Skeletal muscle tissue (tissue), 4 donors: ENCODE measurements around the gene ERF. TPM values are rescaled to one million over a fixed set of nuclear protein-coding genes. Genes with fewer than 3 reads are reported as not detected.

Experiments
- H3K27ac ChIP-seq: one replicate; pipeline ENCODE4 v1.7.0; 2013; ENCODE audit warnings: mild to moderate bottlenecking, low read depth, low read length, inconsistent platforms
- H3K27me3 ChIP-seq, 3 donors: one replicate each; pipeline ENCODE4 v1.7.0; 2013; ENCODE audit warnings: low read length in 3 of 3; ENCODE audit not compliant: control insufficient read depth in 3 of 3, insufficient read depth in 3 of 3
- H3K36me3 ChIP-seq, 3 donors: one replicate each; pipeline ENCODE4 v1.7.0; 2013; ENCODE audit warnings: low read length in 3 of 3; ENCODE audit not compliant: control insufficient read depth in 3 of 3, insufficient read depth in 3 of 3
- H3K4me1 ChIP-seq, 3 donors: one replicate each; pipeline ENCODE4 v1.7.0; 2013; ENCODE audit warnings: low read length in 3 of 3, mild to moderate bottlenecking in 3 of 3; ENCODE audit not compliant: control insufficient read depth in 3 of 3, insufficient read depth in 3 of 3
- H3K4me3 ChIP-seq, 3 donors: one replicate each; pipeline ENCODE4 v1.7.0; 2013; ENCODE audit warnings: low read length in 3 of 3
- H3K9ac ChIP-seq, 3 donors: one replicate each; pipeline ENCODE4 v1.7.0; 2013; ENCODE audit warnings: low read length in 3 of 3, mild to moderate bottlenecking in 3 of 3, moderate library complexity in 2 of 3, low read depth in 1 of 3
- H3K9me3 ChIP-seq, 3 donors: one replicate each; pipeline ENCODE4 v1.7.0; 2013; ENCODE audit warnings: low read length in 3 of 3; ENCODE audit not compliant: control insufficient read depth in 3 of 3
- total RNA-seq: library from RNA; depleted of rRNA; stranded (reverse); fragments of >200 nt; gene quantifications from one replicate; pipeline ENCODE4 v1.2.3, GENCODE V29; 2014
- donor health status: Osteomylitis.

The ERF gene
- total RNA-seq, 1 donor from 2014 or later = 12.0 TPM

- no peaks in the 10 kb centered on the region for H3K27me3 ChIP-seq
- peaks cover 0 to 5% (median 5%) of the 10 kb centered on the region in 3 donors for H3K4me1 ChIP-seq
- no peak overlapping the region for H3K27ac ChIP-seq
- peaks cover 47 to 54% (median 53%) of the 10 kb centered on the region in 3 donors for H3K36me3 ChIP-seq
- no peak overlapping the region for H3K4me3 ChIP-seq
- H3K9ac ChIP-seq = no peak overlapping the region
- no peaks in the 10 kb centered on the region for H3K9me3 ChIP-seq
Measured at GRCh38 chr19:42293540-42293939, 38.6 kb upstream of the ERF start.

GRCh38 chr19:42292963-42293362 is 38.0 kb upstream of the ERF start:
- Histone ChIP-seq H3K4me3 (no peak overlapping the region), H3K27ac (no peak overlapping the region), H3K9ac (no peak overlapping the region), H3K27me3 (no peaks in the 10 kb centered on the region), H3K4me1 (peaks cover 0 to 5% (median 5%) of the 10 kb centered on the region in 3 donors), H3K9me3 (no peaks in the 10 kb centered on the region), H3K36me3 (peaks cover 50 to 60% (median 59%) of the 10 kb centered on the region in 3 donors)

GRCh38 chr19:42292042-42292960 is 37.4 kb upstream of the ERF start:
- no peak overlapping the region for H3K27ac ChIP-seq
- H3K4me3 ChIP-seq = no peak overlapping the region
- no peaks in the 10 kb centered on the region for H3K9me3 ChIP-seq
- H3K27me3 ChIP-seq = no peaks in the 10 kb centered on the region
- H3K9ac ChIP-seq = no peak overlapping the region
- H3K36me3 ChIP-seq = peaks cover 57 to 67% (median 65%) of the 10 kb centered on the region in 3 donors
- H3K4me1 ChIP-seq = peaks cover 0 to 5% (median 5%) of the 10 kb centered on the region in 3 donors

GRCh38 chr19:42291435-42291810 is 36.5 kb upstream of the ERF start:
- H3K4me3 ChIP-seq = no peak overlapping the region
- no peak overlapping the region for H3K27ac ChIP-seq
- peaks cover 59 to 69% (median 66%) of the 10 kb centered on the region in 3 donors for H3K36me3 ChIP-seq
- peaks cover 0 to 11% (median 5%) of the 10 kb centered on the region in 3 donors for H3K4me1 ChIP-seq
- H3K9me3 ChIP-seq = no peaks in the 10 kb centered on the region
- no peak overlapping the region for H3K9ac ChIP-seq
- H3K27me3 ChIP-seq = no peaks in the 10 kb centered on the region

- no peaks in the 10 kb centered on the region for H3K9me3 ChIP-seq
- no peak overlapping the region for H3K9ac ChIP-seq
- no peaks in the 10 kb centered on the region for H3K27me3 ChIP-seq
- H3K36me3 ChIP-seq = peaks cover 59 to 68% (median 66%) of the 10 kb centered on the region in 3 donors
- peaks cover 6 to 13% (median 6%) of the 10 kb centered on the region in 3 donors for H3K4me1 ChIP-seq
- H3K27ac ChIP-seq = no peak overlapping the region
- H3K4me3 ChIP-seq = no peak overlapping the region
Measured at GRCh38 chr19:42290523-42291434, 35.9 kb upstream of the ERF start.

- peaks cover 57 to 66% (median 66%) of the 10 kb centered on the region in 3 donors for H3K36me3 ChIP-seq
- H3K27ac ChIP-seq = no peak overlapping the region
Measured at GRCh38 chr19:42290136-42290522, 35.2 kb upstream of the ERF start.

GRCh38 chr19:42289556-42290041 is 34.7 kb upstream of the ERF start:
- peaks cover 54 to 66% (median 65%) of the 10 kb centered on the region in 3 donors for H3K36me3 ChIP-seq
- no peak overlapping the region for H3K27ac ChIP-seq
- H3K4me1 ChIP-seq = peaks cover 18 to 25% (median 18%) of the 10 kb centered on the region in 3 donors

More at GRCh38 chr19:42290136-42290522, 35.2 kb upstream of the ERF start:
- no peak overlapping the region for H3K9ac ChIP-seq
- no peak overlapping the region for H3K4me3 ChIP-seq
- no peaks in the 10 kb centered on the region for H3K27me3 ChIP-seq
- H3K9me3 ChIP-seq = no peaks in the 10 kb centered on the region
- peaks cover 12 to 19% (median 13%) of the 10 kb centered on the region in 3 donors for H3K4me1 ChIP-seq

GRCh38 chr19:42288881-42289555 is 34.1 kb upstream of the ERF start:
- peaks cover 48 to 61% (median 59%) of the 10 kb centered on the region in 3 donors for H3K36me3 ChIP-seq
- no peaks in the 10 kb centered on the region for H3K27me3 ChIP-seq
- H3K4me1 ChIP-seq = peaks cover 18 to 25% (median 19%) of the 10 kb centered on the region in 3 donors
- no peak overlapping the region for H3K27ac ChIP-seq
- H3K9ac ChIP-seq = no peak overlapping the region
- H3K4me3 ChIP-seq = no peak overlapping the region
- H3K9me3 ChIP-seq = no peaks in the 10 kb centered on the region

More at GRCh38 chr19:42289556-42290041, 34.7 kb upstream of the ERF start:
- H3K9me3 ChIP-seq = no peaks in the 10 kb centered on the region
- no peak overlapping the region for H3K9ac ChIP-seq
- H3K27me3 ChIP-seq = no peaks in the 10 kb centered on the region
- H3K4me3 ChIP-seq = no peak overlapping the region

GRCh38 chr19:42288387-42288786 is 33.5 kb upstream of the ERF start:
- Histone ChIP-seq H3K4me1 (peaks cover 20 to 26% (median 20%) of the 10 kb centered on the region in 3 donors), H3K9me3 (no peaks in the 10 kb centered on the region), H3K36me3 (peaks cover 47 to 55% (median 53%) of the 10 kb centered on the region in 3 donors), H3K27ac (no peak overlapping the region), H3K4me3 (no peak overlapping the region), H3K9ac (no peak overlapping the region), H3K27me3 (no peaks in the 10 kb centered on the region)
